Activated T-cell treated with anti-CD3 and anti-CD28 coated beads, Interleukin-2, amount 50 U/mL, for 4 hours (primary cell): ENCODE data around the gene SCMH1. TPM values are rescaled to one million over a fixed set of nuclear protein-coding genes. Genes with fewer than 3 reads are reported as not detected.

Experiments
- ATAC-seq, 2 donors: fragments of 200-7000 bp; cut with Tn5 transposase; one replicate each; pipeline ENCODE4 v1.10.0; 2021
- DNase-seq: peaks from one replicate; pipeline ENCODE4 v3.0.0-alpha.2; 2020
- H3K27me3 Mint-ChIP-seq: one replicate; pipeline ENCODE4 v1.8.0; 2021; ENCODE audit warnings: low read depth, mixed read lengths
- H3K36me3 Mint-ChIP-seq: one replicate; pipeline ENCODE4 v1.8.0; 2022; ENCODE audit warnings: mixed read lengths; ENCODE audit not compliant: insufficient read depth
- H3K4me1 Mint-ChIP-seq: one replicate; pipeline ENCODE4 v1.8.0; 2021; ENCODE audit warnings: low read depth, mixed read lengths
- H3K4me3 Mint-ChIP-seq: one replicate; pipeline ENCODE4 v1.8.0; 2021; ENCODE audit warnings: mild to moderate bottlenecking, moderate library complexity, mixed read lengths
- H3K9me3 Mint-ChIP-seq: one replicate; pipeline ENCODE4 v1.8.0; 2021; ENCODE audit warnings: mixed read lengths
- total RNA-seq, 3 donors: library from RNA; stranded (reverse); gene quantifications; one replicate each; pipeline ENCODE4 v1.2.1, GENCODE V29; 2021

SCMH1 gene
- total RNA-seq, 3 donors from 2014 or later: 17.1 to 19.8 (median 17.9) TPM

GRCh38 chr1:41003640-41004220, 238.4 kb downstream of the SCMH1 start:
- no peaks in the 10 kb centered on the region for H3K27me3 Mint-ChIP-seq
- ATAC-seq: peak; percentile 99
- H3K36me3 Mint-ChIP-seq: peaks cover 74% of the 10 kb centered on the region
- peak; percentile 81 for DNase-seq
- no peak overlapping the region for H3K4me3 Mint-ChIP-seq
- no peaks in the 10 kb centered on the region for H3K9me3 Mint-ChIP-seq
- H3K4me1 Mint-ChIP-seq: peaks cover 24% of the 10 kb centered on the region

- ATAC-seq: peak in 1 of 2 donors; percentile 2
- H3K4me3 Mint-ChIP-seq: no peak overlapping the region
Observed at GRCh38 chr1:41003127-41003639, 238.9 kb downstream of the SCMH1 start.

GRCh38 chr1:40998668-40999067, 243.4 kb downstream of the SCMH1 start:
- no peaks in the 10 kb centered on the region for H3K27me3 Mint-ChIP-seq
- H3K9me3 Mint-ChIP-seq: no peaks in the 10 kb centered on the region
- peaks cover 65% of the 10 kb centered on the region for H3K36me3 Mint-ChIP-seq
- H3K4me3 Mint-ChIP-seq: no peak overlapping the region
- ATAC-seq (no peak), DNase-seq (no peak)
- peaks cover 21% of the 10 kb centered on the region for H3K4me1 Mint-ChIP-seq

More at GRCh38 chr1:41003127-41003639, 238.9 kb downstream of the SCMH1 start:
- Mint-ChIP-seq H3K4me1 (peaks cover 24% of the 10 kb centered on the region), H3K27me3 (no peaks in the 10 kb centered on the region), H3K36me3 (peaks cover 74% of the 10 kb centered on the region), H3K9me3 (no peaks in the 10 kb centered on the region)
- no peak for DNase-seq

- DNase-seq (no peak), ATAC-seq (no peak)
- H3K36me3 Mint-ChIP-seq: peaks cover 54% of the 10 kb centered on the region
- H3K9me3 Mint-ChIP-seq: no peaks in the 10 kb centered on the region
- no peak overlapping the region for H3K4me3 Mint-ChIP-seq
- H3K4me1 Mint-ChIP-seq: peaks cover 5% of the 10 kb centered on the region
- no peaks in the 10 kb centered on the region for H3K27me3 Mint-ChIP-seq
Observed at GRCh38 chr1:40997096-40997495, 245.0 kb downstream of the SCMH1 start.

GRCh38 chr1:40989066-40989465, 253.0 kb downstream of the SCMH1 start:
- DNase-seq (no peak), ATAC-seq (no peak)
- Mint-ChIP-seq H3K4me1 (peaks cover 21% of the 10 kb centered on the region), H3K27me3 (no peaks in the 10 kb centered on the region), H3K4me3 (no peak overlapping the region), H3K9me3 (no peaks in the 10 kb centered on the region), H3K36me3 (peaks cover 74% of the 10 kb centered on the region)

GRCh38 chr1:40988280-40988679, 253.8 kb downstream of the SCMH1 start:
- no peaks in the 10 kb centered on the region for H3K27me3 Mint-ChIP-seq
- H3K9me3 Mint-ChIP-seq: no peaks in the 10 kb centered on the region
- ATAC-seq (no peak), DNase-seq (no peak)
- H3K4me3 Mint-ChIP-seq: no peak overlapping the region
- peaks cover 28% of the 10 kb centered on the region for H3K4me1 Mint-ChIP-seq
- H3K36me3 Mint-ChIP-seq: peaks cover 79% of the 10 kb centered on the region

GRCh38 chr1:40987439-40988276, 254.4 kb downstream of the SCMH1 start:
- peaks cover 33% of the 10 kb centered on the region for H3K4me1 Mint-ChIP-seq
- no peak for ATAC-seq
- peaks cover 82% of the 10 kb centered on the region for H3K36me3 Mint-ChIP-seq
- no peak overlapping the region for H3K4me3 Mint-ChIP-seq
- DNase-seq: no peak
- no peaks in the 10 kb centered on the region for H3K27me3 Mint-ChIP-seq
- no peaks in the 10 kb centered on the region for H3K9me3 Mint-ChIP-seq

GRCh38 chr1:40986956-40987355, 255.2 kb downstream of the SCMH1 start:
- ATAC-seq (no peak), DNase-seq (no peak)
- Mint-ChIP-seq H3K36me3 (peaks cover 82% of the 10 kb centered on the region), H3K4me1 (peaks cover 40% of the 10 kb centered on the region), H3K9me3 (no peaks in the 10 kb centered on the region), H3K4me3 (no peak overlapping the region), H3K27me3 (no peaks in the 10 kb centered on the region)

- H3K4me3 Mint-ChIP-seq: no peak overlapping the region
- ATAC-seq: no peak
- H3K4me1 Mint-ChIP-seq: peaks cover 45% of the 10 kb centered on the region
- H3K36me3 Mint-ChIP-seq: peaks cover 81% of the 10 kb centered on the region
- no peaks in the 10 kb centered on the region for H3K9me3 Mint-ChIP-seq
- no peaks in the 10 kb centered on the region for H3K27me3 Mint-ChIP-seq
- no peak for DNase-seq
Observed at GRCh38 chr1:40986328-40986783, 255.8 kb downstream of the SCMH1 start.

GRCh38 chr1:40985875-40986274, 256.2 kb downstream of the SCMH1 start:
- H3K36me3 Mint-ChIP-seq: peaks cover 81% of the 10 kb centered on the region
- no peak overlapping the region for H3K4me3 Mint-ChIP-seq
- H3K4me1 Mint-ChIP-seq: peaks cover 50% of the 10 kb centered on the region
- DNase-seq (no peak), ATAC-seq (peak in 1 of 2 donors; percentile 19)
- H3K9me3 Mint-ChIP-seq: no peaks in the 10 kb centered on the region
- H3K27me3 Mint-ChIP-seq: no peaks in the 10 kb centered on the region

- Mint-ChIP-seq H3K36me3 (peaks cover 78% of the 10 kb centered on the region), H3K4me3 (no peak overlapping the region), H3K27me3 (no peaks in the 10 kb centered on the region), H3K4me1 (peaks cover 54% of the 10 kb centered on the region), H3K9me3 (no peaks in the 10 kb centered on the region)
- no peak for DNase-seq
- no peak for ATAC-seq
Observed at GRCh38 chr1:40985161-40985560, 256.9 kb downstream of the SCMH1 start.

- ATAC-seq: no peak
- peaks cover 54% of the 10 kb centered on the region for H3K4me1 Mint-ChIP-seq
- H3K27me3 Mint-ChIP-seq: no peaks in the 10 kb centered on the region
- peaks cover 73% of the 10 kb centered on the region for H3K36me3 Mint-ChIP-seq
- peak overlapping the region; percentile 58 for H3K4me3 Mint-ChIP-seq
- H3K9me3 Mint-ChIP-seq: no peaks in the 10 kb centered on the region
- no peak for DNase-seq
Observed at GRCh38 chr1:40984531-40984930, 257.6 kb downstream of the SCMH1 start.

- Mint-ChIP-seq H3K4me3 (peak overlapping the region; percentile 58), H3K4me1 (peaks cover 54% of the 10 kb centered on the region), H3K27me3 (no peaks in the 10 kb centered on the region), H3K9me3 (no peaks in the 10 kb centered on the region), H3K36me3 (peaks cover 68% of the 10 kb centered on the region)
- DNase-seq (no peak), ATAC-seq (peak in 1 of 2 donors; percentile 2)
Observed at GRCh38 chr1:40984066-40984465, 258.0 kb downstream of the SCMH1 start.

GRCh38 chr1:40983286-40983685, 258.8 kb downstream of the SCMH1 start:
- no peak overlapping the region for H3K4me3 Mint-ChIP-seq
- ATAC-seq (no peak), DNase-seq (no peak)
- H3K36me3 Mint-ChIP-seq: peaks cover 60% of the 10 kb centered on the region
- no peaks in the 10 kb centered on the region for H3K27me3 Mint-ChIP-seq
- no peaks in the 10 kb centered on the region for H3K9me3 Mint-ChIP-seq
- peaks cover 57% of the 10 kb centered on the region for H3K4me1 Mint-ChIP-seq

GRCh38 chr1:40982721-40983120, 259.4 kb downstream of the SCMH1 start:
- Mint-ChIP-seq H3K4me3 (no peak overlapping the region), H3K36me3 (peaks cover 55% of the 10 kb centered on the region), H3K9me3 (no peaks in the 10 kb centered on the region), H3K27me3 (no peaks in the 10 kb centered on the region), H3K4me1 (peaks cover 57% of the 10 kb centered on the region)
- no peak for DNase-seq
- no peak for ATAC-seq
